HepG2 (cell line): ENCODE measurements around the gene HEXD. TPM values are rescaled to one million over a fixed set of nuclear protein-coding genes. Genes with fewer than 3 reads are reported as not detected.

Source experiments
- JUN ChIP-seq: sonication (generic); formaldehyde crosslinking; IDR thresholded peaks from 2 replicates; pipeline ENCODE4 v1.4.0; 2020; ENCODE audit warnings: mild to moderate bottlenecking, missing genetic modification reagents
- JUND ChIP-seq: sonication (generic); formaldehyde crosslinking; IDR thresholded peaks from 2 replicates; pipeline ENCODE4 v1.8.0; 2022; ENCODE audit warnings: mild to moderate bottlenecking, missing genetic modification reagents
- PRMT3 ChIP-seq: sonication (generic); formaldehyde crosslinking; IDR thresholded peaks from 2 replicates; pipeline ENCODE4 v1.8.1; 2022; ENCODE audit warnings: low read depth, mild to moderate bottlenecking, moderate library complexity, missing genetic modification reagents, borderline replicate concordance
- TCF7 ChIP-seq: sonication (generic); IDR thresholded peaks from 2 replicates; pipeline ENCODE4 v1.6.1; 2016; ENCODE audit warnings: antibody characterized with exemption, low read depth
- THAP11 ChIP-seq: IDR thresholded peaks from 2 replicates; pipeline ENCODE4 v1.6.1; 2016; ENCODE audit warnings: missing biosample characterization, missing genetic modification reagents
- ZFYVE20 ChIP-seq: sonication (generic); formaldehyde crosslinking; IDR thresholded peaks from 2 replicates; pipeline ENCODE4 v1.8.0; 2023; ENCODE audit warnings: low read depth, mild to moderate bottlenecking, moderate library complexity, missing genetic modification reagents, borderline replicate concordance
- ZNF20 ChIP-seq: sonication (generic); formaldehyde crosslinking; IDR thresholded peaks from 2 replicates; pipeline ENCODE4 v1.4.0; 2020; ENCODE audit warnings: mild to moderate bottlenecking, moderate library complexity, missing genetic modification reagents
- ZNF768 ChIP-seq: sonication (generic); formaldehyde crosslinking; IDR thresholded peaks from 2 replicates; pipeline ENCODE4 v1.4.0; 2020; ENCODE audit warnings: missing genetic modification reagents
- polyA plus RNA-seq, 8 experiments: library from polyadenylated mRNA; depleted of rRNA in 3 of 8; stranded (reverse) in 7 of 8; unstranded in 1 of 8; fragments of >200 nt; fragmentation: Illumina TruSeq in 4 of 8; extraction: Trizol in 4 of 8; gene quantifications; 2 replicates each; pipeline versions ENCODE4 v1.2.1 to v1.2.3, GENCODE V29; 2011 to 2016; ENCODE audit warnings: low read depth in 4 of 8, missing spikeins in 1 of 8, mixed read lengths in 1 of 8; ENCODE audit not compliant: insufficient read depth in 1 of 8
- total RNA-seq, 5 experiments: library from RNA; depleted of rRNA; stranded (reverse); fragments of >200 nt; fragmentation: Illumina TruSeq; extraction: Trizol; gene quantifications; 2 replicates each; pipeline ENCODE4 v1.2.3, GENCODE V29; 2016; ENCODE audit warnings: low read depth in 1 of 5
- TF ChIP-seq, protein P1 (sequence below): sonication (generic); formaldehyde crosslinking; IDR thresholded peaks from 2 replicates; pipeline ENCODE4 v1.9.0; 2021; ENCODE audit warnings: missing genetic modification reagents, borderline replicate concordance
- TF ChIP-seq, protein P2 (sequence below): IDR thresholded peaks from 2 replicates; pipeline ENCODE4 v1.6.1; 2016
- TF ChIP-seq, protein P3 (sequence below): sonication (generic); formaldehyde crosslinking; IDR thresholded peaks from 2 replicates; pipeline ENCODE4 v1.4.0; 2020; ENCODE audit warnings: mild to moderate bottlenecking, missing genetic modification reagents
- TF ChIP-seq, protein P4 (sequence below): sonication (generic); formaldehyde crosslinking; IDR thresholded peaks from 2 replicates; pipeline ENCODE4 v1.4.0; 2020; ENCODE audit warnings: missing genetic modification reagents
- TF ChIP-seq, protein P5 (sequence below): sonication (generic); formaldehyde crosslinking; IDR thresholded peaks from 2 replicates; pipeline ENCODE4 v1.4.0; 2020; ENCODE audit warnings: missing genetic modification reagents, borderline replicate concordance

The HEXD gene
- total and polyA plus RNA-seq, 2 of the 13 experiments (the other 11 are each of a cell fraction or from before 2014, with no cell fraction given), result 22.3 to 41.8 TPM

DNA sequence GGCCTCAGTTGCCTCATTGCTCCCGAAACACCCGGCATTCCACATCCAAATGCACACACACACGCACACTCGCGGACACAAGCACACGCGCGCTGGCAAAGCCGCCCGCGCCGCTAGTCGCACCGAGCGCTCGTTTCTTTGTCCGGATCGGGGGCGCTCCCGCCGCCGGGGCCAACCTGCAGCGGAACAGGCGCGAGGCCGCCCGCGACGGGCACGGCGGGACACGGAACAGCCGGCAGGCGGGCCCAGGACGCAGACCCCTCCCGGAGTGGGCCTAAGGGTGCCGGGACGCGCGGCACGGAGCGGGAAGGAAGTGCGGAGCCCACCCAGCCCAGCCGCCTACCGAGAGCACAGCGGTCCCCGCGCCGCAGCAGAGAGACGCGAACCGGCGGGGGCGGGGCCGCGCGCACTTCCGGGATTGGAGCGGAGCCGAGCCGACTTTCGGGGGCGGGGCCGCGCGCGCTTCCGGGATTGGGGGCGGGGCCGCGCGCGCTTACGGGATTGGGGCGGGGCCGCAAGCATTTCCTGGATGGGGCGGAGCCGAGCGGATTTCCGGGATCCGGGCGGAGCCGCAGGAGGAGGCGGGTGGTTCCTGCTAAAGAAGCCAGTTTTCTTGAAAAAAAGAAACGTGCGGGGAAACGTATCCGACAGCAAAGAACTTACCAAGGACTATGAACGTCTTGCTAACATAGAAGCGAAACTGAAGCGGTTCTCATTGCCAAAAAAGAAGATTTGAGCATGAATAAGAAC lies 32.4 kb downstream of the HEXD start, which contains the start of gene CYBC1 (continued):
- TF ChIP-seq, protein P1, sequence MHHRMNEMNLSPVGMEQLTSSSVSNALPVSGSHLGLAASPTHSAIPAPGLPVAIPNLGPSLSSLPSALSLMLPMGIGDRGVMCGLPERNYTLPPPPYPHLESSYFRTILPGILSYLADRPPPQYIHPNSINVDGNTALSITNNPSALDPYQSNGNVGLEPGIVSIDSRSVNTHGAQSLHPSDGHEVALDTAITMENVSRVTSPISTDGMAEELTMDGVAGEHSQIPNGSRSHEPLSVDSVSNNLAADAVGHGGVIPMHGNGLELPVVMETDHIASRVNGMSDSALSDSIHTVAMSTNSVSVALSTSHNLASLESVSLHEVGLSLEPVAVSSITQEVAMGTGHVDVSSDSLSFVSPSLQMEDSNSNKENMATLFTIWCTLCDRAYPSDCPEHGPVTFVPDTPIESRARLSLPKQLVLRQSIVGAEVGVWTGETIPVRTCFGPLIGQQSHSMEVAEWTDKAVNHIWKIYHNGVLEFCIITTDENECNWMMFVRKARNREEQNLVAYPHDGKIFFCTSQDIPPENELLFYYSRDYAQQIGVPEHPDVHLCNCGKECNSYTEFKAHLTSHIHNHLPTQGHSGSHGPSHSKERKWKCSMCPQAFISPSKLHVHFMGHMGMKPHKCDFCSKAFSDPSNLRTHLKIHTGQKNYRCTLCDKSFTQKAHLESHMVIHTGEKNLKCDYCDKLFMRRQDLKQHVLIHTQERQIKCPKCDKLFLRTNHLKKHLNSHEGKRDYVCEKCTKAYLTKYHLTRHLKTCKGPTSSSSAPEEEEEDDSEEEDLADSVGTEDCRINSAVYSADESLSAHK, result no peak
- TF ChIP-seq, protein P2, sequence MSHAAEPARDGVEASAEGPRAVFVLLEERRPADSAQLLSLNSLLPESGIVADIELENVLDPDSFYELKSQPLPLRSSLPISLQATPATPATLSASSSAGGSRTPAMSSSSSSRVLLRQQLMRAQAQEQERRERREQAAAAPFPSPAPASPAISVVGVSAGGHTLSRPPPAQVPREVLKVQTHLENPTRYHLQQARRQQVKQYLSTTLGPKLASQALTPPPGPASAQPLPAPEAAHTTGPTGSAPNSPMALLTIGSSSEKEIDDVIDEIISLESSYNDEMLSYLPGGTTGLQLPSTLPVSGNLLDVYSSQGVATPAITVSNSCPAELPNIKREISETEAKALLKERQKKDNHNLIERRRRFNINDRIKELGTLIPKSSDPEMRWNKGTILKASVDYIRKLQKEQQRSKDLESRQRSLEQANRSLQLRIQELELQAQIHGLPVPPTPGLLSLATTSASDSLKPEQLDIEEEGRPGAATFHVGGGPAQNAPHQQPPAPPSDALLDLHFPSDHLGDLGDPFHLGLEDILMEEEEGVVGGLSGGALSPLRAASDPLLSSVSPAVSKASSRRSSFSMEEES, result peak; percentile 37; the same call in 1 of the 2 replicates
- TF ChIP-seq, protein P3, sequence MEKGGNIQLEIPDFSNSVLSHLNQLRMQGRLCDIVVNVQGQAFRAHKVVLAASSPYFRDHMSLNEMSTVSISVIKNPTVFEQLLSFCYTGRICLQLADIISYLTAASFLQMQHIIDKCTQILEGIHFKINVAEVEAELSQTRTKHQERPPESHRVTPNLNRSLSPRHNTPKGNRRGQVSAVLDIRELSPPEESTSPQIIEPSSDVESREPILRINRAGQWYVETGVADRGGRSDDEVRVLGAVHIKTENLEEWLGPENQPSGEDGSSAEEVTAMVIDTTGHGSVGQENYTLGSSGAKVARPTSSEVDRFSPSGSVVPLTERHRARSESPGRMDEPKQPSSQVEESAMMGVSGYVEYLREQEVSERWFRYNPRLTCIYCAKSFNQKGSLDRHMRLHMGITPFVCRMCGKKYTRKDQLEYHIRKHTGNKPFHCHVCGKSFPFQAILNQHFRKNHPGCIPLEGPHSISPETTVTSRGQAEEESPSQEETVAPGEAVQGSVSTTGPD (CRISPR knock-in tag), result no peak
- TF ChIP-seq ZNF20 (CRISPR knock-in tag) (no peak), PRMT3 (CRISPR knock-in tag) (peak; percentile 89; the same call in 1 of the 2 replicates), ZFYVE20 (CRISPR knock-in tag) (no peak), TCF7 (no peak), JUN (CRISPR knock-in tag) (peak; percentile 68), THAP11 (CRISPR knock-in tag) (peak; percentile 87), JUND (CRISPR knock-in tag) (no peak), ZNF768 (peak; percentile 83; the same call in 1 of the 2 replicates)
- TF ChIP-seq, protein P4, sequence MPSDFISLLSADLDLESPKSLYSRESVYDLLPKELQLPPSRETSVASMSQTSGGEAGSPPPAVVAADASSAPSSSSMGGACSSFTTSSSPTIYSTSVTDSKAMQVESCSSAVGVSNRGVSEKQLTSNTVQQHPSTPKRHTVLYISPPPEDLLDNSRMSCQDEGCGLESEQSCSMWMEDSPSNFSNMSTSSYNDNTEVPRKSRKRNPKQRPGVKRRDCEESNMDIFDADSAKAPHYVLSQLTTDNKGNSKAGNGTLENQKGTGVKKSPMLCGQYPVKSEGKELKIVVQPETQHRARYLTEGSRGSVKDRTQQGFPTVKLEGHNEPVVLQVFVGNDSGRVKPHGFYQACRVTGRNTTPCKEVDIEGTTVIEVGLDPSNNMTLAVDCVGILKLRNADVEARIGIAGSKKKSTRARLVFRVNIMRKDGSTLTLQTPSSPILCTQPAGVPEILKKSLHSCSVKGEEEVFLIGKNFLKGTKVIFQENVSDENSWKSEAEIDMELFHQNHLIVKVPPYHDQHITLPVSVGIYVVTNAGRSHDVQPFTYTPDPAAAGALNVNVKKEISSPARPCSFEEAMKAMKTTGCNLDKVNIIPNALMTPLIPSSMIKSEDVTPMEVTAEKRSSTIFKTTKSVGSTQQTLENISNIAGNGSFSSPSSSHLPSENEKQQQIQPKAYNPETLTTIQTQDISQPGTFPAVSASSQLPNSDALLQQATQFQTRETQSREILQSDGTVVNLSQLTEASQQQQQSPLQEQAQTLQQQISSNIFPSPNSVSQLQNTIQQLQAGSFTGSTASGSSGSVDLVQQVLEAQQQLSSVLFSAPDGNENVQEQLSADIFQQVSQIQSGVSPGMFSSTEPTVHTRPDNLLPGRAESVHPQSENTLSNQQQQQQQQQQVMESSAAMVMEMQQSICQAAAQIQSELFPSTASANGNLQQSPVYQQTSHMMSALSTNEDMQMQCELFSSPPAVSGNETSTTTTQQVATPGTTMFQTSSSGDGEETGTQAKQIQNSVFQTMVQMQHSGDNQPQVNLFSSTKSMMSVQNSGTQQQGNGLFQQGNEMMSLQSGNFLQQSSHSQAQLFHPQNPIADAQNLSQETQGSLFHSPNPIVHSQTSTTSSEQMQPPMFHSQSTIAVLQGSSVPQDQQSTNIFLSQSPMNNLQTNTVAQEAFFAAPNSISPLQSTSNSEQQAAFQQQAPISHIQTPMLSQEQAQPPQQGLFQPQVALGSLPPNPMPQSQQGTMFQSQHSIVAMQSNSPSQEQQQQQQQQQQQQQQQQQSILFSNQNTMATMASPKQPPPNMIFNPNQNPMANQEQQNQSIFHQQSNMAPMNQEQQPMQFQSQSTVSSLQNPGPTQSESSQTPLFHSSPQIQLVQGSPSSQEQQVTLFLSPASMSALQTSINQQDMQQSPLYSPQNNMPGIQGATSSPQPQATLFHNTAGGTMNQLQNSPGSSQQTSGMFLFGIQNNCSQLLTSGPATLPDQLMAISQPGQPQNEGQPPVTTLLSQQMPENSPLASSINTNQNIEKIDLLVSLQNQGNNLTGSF (CRISPR knock-in tag), result peak; percentile 79; the same call in 1 of the 2 replicates
- TF ChIP-seq, protein P5, sequence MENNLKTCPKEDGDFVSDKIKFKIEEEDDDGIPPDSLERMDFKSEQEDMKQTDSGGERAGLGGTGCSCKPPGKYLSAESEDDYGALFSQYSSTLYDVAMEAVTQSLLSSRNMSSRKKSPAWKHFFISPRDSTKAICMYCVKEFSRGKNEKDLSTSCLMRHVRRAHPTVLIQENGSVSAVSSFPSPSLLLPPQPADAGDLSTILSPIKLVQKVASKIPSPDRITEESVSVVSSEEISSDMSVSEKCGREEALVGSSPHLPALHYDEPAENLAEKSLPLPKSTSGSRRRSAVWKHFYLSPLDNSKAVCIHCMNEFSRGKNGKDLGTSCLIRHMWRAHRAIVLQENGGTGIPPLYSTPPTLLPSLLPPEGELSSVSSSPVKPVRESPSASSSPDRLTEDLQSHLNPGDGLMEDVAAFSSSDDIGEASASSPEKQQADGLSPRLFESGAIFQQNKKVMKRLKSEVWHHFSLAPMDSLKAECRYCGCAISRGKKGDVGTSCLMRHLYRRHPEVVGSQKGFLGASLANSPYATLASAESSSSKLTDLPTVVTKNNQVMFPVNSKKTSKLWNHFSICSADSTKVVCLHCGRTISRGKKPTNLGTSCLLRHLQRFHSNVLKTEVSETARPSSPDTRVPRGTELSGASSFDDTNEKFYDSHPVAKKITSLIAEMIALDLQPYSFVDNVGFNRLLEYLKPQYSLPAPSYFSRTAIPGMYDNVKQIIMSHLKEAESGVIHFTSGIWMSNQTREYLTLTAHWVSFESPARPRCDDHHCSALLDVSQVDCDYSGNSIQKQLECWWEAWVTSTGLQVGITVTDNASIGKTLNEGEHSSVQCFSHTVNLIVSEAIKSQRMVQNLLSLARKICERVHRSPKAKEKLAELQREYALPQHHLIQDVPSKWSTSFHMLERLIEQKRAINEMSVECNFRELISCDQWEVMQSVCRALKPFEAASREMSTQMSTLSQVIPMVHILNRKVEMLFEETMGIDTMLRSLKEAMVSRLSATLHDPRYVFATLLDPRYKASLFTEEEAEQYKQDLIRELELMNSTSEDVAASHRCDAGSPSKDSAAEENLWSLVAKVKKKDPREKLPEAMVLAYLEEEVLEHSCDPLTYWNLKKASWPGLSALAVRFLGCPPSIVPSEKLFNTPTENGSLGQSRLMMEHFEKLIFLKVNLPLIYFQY (CRISPR knock-in tag), result no peak; the same call in none of the 2 replicates
